Measurements from ENCODE around the gene KDM6B. TPM values are rescaled to one million over a fixed set of nuclear protein-coding genes. Genes with fewer than 3 reads are reported as not detected.

The KDM6B gene
- total RNA-seq, 1 donor from 2014 or later: 2.9 TPM

DNA sequence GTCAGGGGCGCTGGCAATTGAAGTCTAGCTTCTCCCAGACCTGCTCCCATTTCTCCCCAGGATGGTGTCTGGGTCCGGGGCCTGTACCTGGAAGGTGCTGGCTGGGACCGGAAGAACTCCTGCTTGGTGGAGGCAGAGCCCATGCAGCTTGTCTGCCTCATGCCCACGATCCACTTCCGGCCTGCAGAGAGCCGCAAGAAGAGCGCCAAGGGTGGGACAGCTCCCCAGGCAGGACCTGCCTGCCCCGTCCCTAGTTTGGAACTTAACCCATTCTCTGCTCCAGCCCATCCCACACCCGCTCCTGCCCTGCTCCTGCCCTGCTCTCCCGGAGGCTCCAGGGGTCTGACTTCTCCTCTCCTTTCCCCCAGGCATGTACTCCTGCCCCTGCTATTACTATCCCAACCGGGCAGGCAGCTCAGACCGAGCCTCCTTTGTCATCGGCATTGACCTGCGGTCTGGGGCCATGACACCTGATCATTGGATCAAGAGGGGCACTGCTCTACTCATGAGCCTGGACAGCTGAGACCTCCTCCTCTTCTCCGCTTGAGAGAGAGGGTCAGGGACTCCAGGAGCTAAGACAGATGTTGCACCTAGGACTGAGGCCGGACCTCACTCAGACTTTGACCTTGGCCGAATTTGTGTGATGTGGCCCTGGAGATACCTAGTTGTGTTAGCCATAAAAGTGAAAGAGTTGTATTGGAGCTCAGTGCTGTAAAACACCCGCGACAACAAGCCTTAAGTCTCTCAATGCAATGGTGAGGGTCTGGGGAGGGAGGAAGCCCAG lies 814 bp upstream of the KDM6B start:
- DNase-seq (ENCODE audit: low read depth) (no peak), FAIRE-seq (no peak)
- Histone ChIP-seq H3K36me3 (ENCODE audit: control insufficient read depth, insufficient read depth, low read length) (no peaks in the 10 kb centered on the region), H3K27me3 (ENCODE audit: control insufficient read depth, insufficient read depth, low read length) (peaks cover 1% of the 10 kb centered on the region), H3K4me3 (ENCODE audit: low read depth, low read length) (peak overlapping the region; percentile 79)
- TF ChIP-seq, protein P1, sequence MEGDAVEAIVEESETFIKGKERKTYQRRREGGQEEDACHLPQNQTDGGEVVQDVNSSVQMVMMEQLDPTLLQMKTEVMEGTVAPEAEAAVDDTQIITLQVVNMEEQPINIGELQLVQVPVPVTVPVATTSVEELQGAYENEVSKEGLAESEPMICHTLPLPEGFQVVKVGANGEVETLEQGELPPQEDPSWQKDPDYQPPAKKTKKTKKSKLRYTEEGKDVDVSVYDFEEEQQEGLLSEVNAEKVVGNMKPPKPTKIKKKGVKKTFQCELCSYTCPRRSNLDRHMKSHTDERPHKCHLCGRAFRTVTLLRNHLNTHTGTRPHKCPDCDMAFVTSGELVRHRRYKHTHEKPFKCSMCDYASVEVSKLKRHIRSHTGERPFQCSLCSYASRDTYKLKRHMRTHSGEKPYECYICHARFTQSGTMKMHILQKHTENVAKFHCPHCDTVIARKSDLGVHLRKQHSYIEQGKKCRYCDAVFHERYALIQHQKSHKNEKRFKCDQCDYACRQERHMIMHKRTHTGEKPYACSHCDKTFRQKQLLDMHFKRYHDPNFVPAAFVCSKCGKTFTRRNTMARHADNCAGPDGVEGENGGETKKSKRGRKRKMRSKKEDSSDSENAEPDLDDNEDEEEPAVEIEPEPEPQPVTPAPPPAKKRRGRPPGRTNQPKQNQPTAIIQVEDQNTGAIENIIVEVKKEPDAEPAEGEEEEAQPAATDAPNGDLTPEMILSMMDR (IDR thresholded peaks at IDR 0.05; ENCODE audit: insufficient read depth, low read length, severe bottlenecking): no peak

GRCh38 chr17:7834542-7834956 lies 532 bp downstream of the KDM6B start:
- Histone ChIP-seq H3K27me3 (ENCODE audit: control insufficient read depth, insufficient read depth, low read length) (peaks cover 1% of the 10 kb centered on the region), H3K36me3 (ENCODE audit: control insufficient read depth, insufficient read depth, low read length) (peaks cover 1% of the 10 kb centered on the region), H3K4me3 (ENCODE audit: low read depth, low read length) (peak overlapping the region; percentile 79)
- FAIRE-seq (no peak), DNase-seq (ENCODE audit: low read depth) (peak; percentile 40)
- TF ChIP-seq, protein P1 (IDR thresholded peaks at IDR 0.05; ENCODE audit: insufficient read depth, low read length, severe bottlenecking): no peak

DNA sequence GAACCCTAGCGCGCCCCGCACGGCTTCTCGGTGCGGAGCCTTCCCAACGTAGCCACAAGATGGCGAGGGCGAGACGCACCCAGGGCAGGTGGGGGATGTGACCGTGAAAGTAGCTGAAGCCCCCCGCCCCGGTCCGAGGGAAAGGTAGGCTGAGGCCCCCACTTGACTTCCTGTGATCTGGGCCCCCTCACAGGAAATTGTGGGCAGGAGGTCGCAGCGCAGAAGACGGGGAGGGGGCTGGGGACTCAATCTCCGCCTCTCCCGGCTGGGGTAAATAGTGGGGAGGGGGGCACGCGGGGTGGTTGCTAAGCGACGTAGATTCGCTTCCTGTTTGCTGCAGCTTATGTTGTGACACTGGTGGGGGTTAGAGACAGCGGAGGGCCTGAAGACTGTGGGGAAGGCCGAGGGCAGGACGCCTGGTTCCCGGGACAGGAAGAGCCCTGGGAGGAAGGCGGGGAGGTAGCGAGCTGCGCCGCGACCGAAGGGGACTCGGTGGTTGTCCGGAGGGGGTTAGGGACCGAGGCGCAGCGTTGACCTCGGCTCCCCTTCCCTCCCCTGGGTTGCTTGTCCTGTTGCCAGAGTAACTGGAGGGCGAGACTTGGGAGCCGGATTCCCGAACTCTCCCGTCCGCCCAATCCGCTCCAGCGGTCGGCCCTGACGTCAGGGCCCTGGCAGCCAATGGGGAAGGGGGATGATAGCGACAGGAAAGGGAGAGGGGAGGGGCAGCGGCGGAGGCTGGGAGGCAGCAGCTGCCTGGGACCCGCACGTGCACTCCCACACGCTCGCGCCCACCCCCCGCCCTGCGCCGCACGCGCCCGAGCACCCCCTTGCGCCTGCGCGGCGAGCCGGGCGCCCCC lies 1.2 kb downstream of the KDM6B start:
- DNase-seq (ENCODE audit: low read depth): peak; percentile 92
- no peaks in the 10 kb centered on the region for H3K27me3 ChIP-seq (ENCODE audit: control insufficient read depth, insufficient read depth, low read length)
- H3K36me3 ChIP-seq (ENCODE audit: control insufficient read depth, insufficient read depth, low read length): peaks cover 2% of the 10 kb centered on the region
- no peak for FAIRE-seq
- peak overlapping the region; percentile 79 for H3K4me3 ChIP-seq (ENCODE audit: low read depth, low read length)
- TF ChIP-seq, protein P1 (IDR thresholded peaks at IDR 0.05; ENCODE audit: insufficient read depth, low read length, severe bottlenecking): peak; percentile 91

- H3K36me3 ChIP-seq (ENCODE audit: control insufficient read depth, insufficient read depth, low read length): peaks cover 5% of the 10 kb centered on the region
- H3K27me3 ChIP-seq (ENCODE audit: control insufficient read depth, insufficient read depth, low read length): no peaks in the 10 kb centered on the region
- FAIRE-seq: no peak
- peak; percentile 44 for DNase-seq (ENCODE audit: low read depth)
- TF ChIP-seq, protein P1 (IDR thresholded peaks at IDR 0.05; ENCODE audit: insufficient read depth, low read length, severe bottlenecking): no peak
- peak overlapping the region; percentile 79 for H3K4me3 ChIP-seq (ENCODE audit: low read depth, low read length)
Measured at GRCh38 chr17:7835814-7836595, 2.0 kb downstream of the KDM6B start.

- TF ChIP-seq, protein P1 (IDR thresholded peaks at IDR 0.05; ENCODE audit: insufficient read depth, low read length, severe bottlenecking): no peak
- peak; percentile 18 for FAIRE-seq
- Histone ChIP-seq H3K4me3 (ENCODE audit: low read depth, low read length) (peak overlapping the region; percentile 79), H3K36me3 (ENCODE audit: control insufficient read depth, insufficient read depth, low read length) (peaks cover 5% of the 10 kb centered on the region), H3K27me3 (ENCODE audit: control insufficient read depth, insufficient read depth, low read length) (no peaks in the 10 kb centered on the region)
- DNase-seq (ENCODE audit: low read depth): peak; percentile 59
Measured at GRCh38 chr17:7836596-7837407, 2.8 kb downstream of the KDM6B start.
